Stimulated activated CD8-positive, alpha-beta memory T cell treated with anti-CD3 and anti-CD28 coated beads, Interleukin-4, amount 100 ng/mL, for 48 hours (primary cell): ENCODE data around the gene CPXM1.
A peak's percentile ranks its signal among the peaks of the same experiment; 100 is the strongest.

Source experiments
- DNase-seq: peaks from one replicate; pipeline ENCODE4 v3.0.0-alpha.2; 2020

CPXM1 gene

GRCh38 chr20:2762578-2763131 is 37.8 kb downstream of the CPXM1 start:
- no peak for DNase-seq

DNA sequence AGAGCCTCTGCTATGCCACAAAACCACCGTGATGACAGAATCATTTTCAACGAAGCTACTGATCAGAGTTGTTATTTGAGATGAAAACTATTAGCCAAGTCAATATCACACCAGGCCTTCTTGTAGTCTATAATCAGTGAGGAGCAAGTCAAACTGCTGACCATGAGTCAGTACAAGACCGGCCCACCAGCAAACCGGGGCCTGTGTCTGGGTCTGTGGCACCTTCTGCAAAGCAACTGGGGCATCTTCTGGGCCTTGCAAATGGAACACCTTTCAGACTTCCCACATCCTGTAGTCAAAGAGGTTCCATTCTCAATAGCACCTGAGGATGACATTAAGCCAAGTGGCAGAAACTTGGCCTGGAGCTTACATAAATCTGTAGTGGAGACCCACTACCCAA is 38.5 kb downstream of the CPXM1 start:
- DNase-seq: no peak

- no peak for DNase-seq
Measured at GRCh38 chr20:2760952-2761305, 39.5 kb downstream of the CPXM1 start.

GRCh38 chr20:2760297-2760951 is 40.0 kb downstream of the CPXM1 start:
- no peak for DNase-seq

- no peak for DNase-seq
Measured at GRCh38 chr20:2759603-2760296, 40.7 kb downstream of the CPXM1 start.

- no peak for DNase-seq
Measured at GRCh38 chr20:2759143-2759542, 41.3 kb downstream of the CPXM1 start.

DNA sequence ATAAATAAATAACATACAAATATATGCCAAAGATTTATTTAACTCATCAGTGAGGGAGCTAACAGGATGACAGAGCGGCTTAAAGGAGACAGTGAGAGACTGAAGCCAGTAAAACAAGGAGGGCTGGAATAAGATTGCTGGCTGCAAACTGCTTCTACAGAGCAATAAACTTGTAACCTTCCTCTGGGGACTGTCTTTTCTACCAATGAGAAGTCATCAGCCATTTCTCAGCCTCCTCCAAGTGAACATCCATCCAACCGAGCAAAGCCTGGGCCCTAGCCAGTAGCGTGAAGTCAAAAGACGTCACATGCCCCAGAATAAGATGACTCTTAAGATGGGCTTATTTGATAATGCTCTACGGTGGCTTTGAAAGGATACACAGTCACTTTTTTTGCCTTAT is 42.5 kb downstream of the CPXM1 start:
- DNase-seq: no peak

DNA sequence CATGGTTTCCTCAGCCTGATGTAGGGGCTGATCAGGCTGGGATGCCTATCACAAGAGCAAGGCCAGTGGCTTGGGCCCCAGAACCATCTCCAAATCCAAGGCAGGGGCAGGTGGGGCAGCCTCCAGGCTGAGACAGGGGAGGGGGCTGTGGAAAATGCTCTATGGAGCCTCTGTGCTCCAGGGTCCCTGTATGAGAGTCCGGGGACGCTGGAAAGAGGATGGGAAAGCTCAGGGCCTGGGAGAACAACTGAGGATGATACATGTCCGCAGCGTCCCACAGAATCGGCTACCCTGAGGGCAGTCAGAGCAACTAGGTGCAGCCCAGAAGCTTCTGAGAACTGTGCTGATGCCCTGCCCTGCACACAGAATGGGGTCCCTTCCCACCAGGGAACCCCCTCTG is 43.4 kb downstream of the CPXM1 start:
- peak; percentile 9 for DNase-seq

DNA sequence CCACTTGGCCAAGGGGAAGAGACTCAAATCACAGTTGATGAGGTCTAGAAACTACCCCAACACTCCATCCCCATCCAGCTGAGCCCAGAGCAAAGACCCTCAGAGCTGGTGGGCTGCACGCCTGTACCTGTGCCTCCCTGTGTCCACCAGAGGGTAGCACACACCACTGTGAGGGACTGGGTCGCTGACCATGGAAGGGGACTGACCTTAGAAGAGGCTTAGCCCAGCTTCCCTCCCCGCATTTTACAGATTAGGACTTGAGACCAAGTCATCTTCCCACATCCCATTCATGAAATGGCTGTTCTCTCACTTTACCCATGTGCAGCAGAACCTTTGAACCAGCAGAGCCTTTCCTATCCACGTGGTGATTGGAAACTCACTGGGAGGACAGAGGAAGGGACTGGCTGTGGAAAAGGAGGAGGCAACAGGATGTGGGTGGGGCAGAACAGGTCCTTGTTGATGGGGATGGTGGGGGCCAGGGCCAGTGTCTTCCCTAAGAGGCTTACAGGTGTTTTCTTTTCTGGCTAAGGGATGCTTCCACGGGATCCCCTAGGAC is 44.3 kb downstream of the CPXM1 start:
- DNase-seq: no peak

- no peak for DNase-seq
Measured at GRCh38 chr20:2755451-2756055, 44.9 kb downstream of the CPXM1 start.

DNA sequence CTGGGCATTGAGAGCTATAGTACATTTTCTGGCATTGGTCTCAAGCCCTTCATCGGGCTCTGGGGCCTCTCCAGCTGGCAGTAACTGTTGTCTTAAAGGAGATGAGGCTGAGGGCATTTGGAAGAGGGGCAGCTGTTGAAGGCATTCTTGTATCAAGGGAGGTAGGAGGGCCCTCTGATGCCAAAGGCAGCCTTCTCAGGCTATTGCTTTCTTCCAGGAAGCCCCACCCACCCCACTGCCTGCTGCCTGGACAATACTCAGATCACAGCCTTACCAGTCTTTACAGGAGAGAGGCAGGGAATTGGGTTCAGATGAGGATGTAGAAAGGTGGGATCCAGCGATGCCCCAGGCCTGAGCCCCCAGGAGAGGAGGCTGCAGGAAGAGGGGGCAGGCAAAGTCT is 46.0 kb downstream of the CPXM1 start:
- DNase-seq: no peak

DNA sequence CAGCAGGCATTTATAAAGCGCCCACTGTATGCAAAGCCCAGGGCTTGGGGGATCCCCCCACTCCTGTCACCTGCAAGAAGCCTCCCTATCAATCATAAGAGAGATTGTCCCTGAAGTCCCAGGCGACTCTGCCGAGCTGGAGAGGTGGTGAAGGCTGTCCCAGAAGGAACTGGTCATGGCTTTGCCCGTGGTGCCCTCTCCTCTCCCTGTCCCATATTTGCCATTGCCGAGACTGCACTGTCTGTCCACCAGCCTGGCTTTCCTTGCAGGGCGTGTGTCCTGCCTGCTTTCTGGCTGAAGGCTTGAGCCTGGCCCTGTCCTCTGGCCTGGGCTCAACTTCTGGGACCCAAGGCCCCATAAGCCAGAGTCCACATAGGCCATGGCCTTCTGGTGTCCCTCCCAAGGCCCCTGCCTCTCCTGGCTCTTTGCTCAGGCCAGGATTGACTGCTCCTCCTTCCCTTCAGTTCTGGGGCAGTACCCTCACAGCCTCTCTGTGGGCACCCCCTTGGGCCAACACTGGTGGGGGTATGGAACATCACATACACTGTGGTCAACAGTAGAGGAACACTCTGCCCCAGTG is 46.9 kb downstream of the CPXM1 start:
- no peak for DNase-seq

- DNase-seq: peak; percentile 66
Measured at GRCh38 chr20:2752567-2753460, 47.6 kb downstream of the CPXM1 start.

DNA sequence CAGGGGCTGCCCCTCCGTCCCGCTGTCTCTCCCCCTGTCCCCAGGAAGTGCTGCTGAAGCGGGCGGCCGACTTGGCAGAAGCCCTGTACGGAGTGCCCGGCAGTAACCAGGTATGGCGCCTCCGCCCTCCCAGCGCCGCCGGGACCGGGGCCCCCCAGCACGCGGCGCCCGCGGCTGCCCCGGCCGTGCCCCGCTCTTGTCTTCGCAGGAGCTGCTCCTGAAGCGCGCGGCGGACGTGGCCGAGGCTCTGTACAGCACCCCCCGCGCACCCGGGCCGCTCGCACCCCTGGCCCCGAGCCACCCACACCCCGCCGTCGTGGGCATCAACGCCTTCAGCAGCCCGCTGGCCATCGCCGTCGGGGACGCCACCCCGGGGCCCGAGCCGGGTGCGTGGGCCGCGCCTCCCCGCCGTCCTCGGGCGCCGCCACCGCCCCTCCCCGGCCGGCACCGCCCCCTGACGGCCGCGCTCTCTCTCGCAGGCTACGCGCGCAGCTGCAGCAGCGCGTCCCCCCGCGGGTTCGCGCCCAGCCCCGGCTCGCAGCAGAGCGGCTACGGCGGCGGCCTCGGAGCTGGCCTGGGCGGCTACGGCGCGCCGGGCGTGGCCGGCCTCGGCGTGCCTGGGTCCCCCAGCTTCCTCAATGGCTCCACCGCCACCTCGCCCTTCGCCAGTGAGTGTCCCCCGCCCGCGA is 48.4 kb downstream of the CPXM1 start:
- peak; percentile 63 for DNase-seq

GRCh38 chr20:2751347-2751877 is 49.0 kb downstream of the CPXM1 start:
- DNase-seq: no peak

DNA sequence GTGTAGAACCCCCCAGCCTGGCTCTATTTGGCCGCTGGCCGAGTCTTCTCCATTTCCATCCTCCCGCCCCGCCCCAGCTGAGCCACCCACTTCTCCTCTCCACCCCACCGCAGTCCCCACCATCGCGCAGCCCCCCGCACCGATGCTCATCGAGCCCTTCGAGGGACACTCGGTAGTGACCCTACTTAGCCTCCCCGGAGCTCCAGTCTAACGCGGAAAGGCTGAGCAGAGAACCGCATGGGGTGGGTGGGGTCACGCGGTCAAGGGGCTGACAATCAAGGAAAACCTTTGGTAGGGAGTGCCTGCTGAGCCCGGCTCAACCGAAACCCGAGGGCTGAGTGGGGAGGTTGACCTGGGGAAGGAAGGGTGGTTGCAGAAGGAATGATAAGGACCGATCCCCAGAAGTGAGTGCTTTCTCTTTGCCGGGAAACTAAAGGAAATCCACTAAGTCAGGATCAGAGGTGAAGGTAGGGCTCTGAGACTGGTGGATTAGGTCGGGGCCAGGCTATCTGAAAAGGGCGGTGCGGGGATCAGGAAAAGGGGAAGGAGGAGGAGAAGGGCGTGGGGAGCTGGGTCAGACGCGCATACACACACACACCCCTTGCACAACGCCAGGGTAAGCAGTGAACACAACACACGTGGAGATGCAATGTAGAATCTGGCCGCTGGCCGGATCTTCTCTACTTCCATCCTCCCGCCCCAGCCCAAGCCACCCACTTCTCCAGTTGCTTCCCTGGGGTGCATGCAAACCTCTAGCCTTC is 49.8 kb downstream of the CPXM1 start:
- peak; percentile 40 for DNase-seq

DNA sequence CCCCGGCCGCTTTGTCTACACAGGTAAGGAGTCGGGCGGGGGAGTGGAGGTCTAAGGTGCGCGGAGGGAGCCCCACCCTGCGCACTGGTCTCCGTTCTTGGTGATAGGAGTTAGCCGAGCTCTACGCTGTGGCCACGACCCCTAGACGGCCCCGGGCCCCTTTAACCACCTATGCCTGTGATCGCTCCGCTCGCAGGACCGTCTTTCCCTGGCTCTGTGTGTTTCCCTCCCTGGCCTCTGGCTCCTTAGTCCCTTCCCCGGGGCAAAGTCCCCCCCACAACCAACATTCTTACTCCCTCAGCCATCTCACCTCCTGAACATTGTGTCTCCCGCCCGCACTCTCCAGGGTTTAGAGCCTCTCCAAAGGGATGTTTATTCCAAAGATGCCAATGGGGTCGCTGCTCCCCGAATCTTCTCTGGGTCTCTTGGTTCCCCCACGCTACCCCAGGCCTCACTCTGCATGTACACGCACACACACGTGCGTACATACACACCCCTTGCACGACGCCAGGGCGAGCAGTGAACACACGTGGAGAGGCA is 50.4 kb downstream of the CPXM1 start:
- DNase-seq: no peak

- DNase-seq: no peak
Measured at GRCh38 chr20:2749343-2749950, 51.0 kb downstream of the CPXM1 start.

DNA sequence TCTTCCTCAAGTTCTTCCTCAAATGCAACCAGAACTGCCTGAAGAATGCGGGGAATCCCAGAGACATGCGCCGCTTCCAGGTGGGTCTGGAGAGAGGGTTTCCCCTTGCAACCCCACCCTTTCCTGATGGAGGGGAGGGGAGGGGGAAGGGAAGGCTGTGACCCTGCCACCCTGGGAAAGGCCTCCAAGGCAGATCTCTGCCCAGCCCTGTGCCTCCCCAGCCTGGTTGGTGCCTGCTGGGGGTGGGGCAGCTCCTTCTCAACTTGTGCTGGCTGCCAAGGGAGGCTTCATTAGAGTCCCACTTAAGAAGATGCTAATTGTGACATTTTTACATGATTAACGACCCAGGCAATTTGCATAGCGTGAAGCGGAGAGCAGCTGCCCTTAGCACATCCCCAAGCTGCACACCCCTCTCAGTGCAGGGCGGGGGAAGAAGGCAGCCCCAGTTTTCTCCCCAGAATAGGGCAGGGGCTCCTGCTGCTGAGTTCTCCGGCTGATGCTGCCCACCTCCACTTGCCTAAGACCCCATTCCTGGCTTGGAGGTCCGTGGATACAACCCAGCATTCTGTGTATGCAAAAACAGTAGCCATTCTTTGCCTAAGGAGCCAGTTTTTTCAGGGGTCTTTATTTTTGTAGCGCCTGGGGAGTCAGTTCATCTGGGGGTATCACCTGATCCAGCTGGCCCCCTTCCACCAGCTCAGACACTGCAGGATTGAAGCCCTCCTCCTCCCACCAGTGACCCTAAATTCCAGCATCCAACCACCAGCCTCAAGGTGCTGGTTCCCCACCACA is 51.7 kb downstream of the CPXM1 start:
- DNase-seq: peak; percentile 21
